Fibroblast of lung (primary cell): Measurements from ENCODE around the gene STAC.
A peak's percentile ranks its signal among the peaks of the same experiment; 100 is the strongest.

ENCODE experiments used
- EZH2 ChIP-seq: IDR thresholded peaks from 2 replicates; pipeline ENCODE4 v1.5.1; 2012; ENCODE audit warnings: low read length, control low read depth, mild to moderate bottlenecking; ENCODE audit errors: missing control alignments
- TF ChIP-seq, protein P1 (sequence below), 2 donors: IDR thresholded peaks in 1 of 2; conservative IDR thresholded peaks in 1 of 2; 1 replicate in 1 of 2; 2 replicates in 1 of 2; pipeline ENCODE4 v1.5.1; 2011 to 2012; ENCODE audit warnings: low read length in 2 of 2, control low read depth in 1 of 2, inconsistent platforms in 1 of 2, low read depth in 1 of 2, mild to moderate bottlenecking in 1 of 2

DNA sequence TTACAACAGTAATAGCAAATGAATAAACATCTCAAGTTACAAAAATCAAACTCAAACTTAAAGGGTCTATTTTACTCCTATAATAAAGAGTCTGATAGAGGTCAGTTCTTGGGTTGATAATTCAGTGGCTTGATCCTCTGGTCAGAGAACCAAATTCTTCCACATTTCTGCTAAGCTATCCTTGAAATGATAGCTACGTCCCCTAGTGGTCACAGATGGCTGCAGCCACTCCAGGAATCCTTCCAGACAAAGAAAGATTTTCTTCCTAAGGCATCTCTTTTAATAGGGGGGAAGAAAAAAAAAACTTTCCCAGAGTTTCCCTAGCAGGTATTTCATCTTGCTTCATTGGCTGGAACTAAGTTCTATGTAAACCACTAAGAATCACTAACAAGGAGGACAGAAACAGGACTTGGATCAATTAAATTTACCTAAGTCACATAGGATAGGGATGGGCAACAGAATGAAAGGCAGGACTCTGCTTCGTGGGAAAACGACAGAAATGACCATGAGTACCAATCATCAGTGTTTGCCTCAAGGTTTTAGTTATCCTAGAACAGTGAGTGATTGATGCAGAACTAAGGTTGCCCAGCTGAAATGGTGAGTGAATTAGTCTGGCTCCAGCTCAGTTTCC lies 160.7 kb downstream of the STAC start:
- TF ChIP-seq, protein P1, sequence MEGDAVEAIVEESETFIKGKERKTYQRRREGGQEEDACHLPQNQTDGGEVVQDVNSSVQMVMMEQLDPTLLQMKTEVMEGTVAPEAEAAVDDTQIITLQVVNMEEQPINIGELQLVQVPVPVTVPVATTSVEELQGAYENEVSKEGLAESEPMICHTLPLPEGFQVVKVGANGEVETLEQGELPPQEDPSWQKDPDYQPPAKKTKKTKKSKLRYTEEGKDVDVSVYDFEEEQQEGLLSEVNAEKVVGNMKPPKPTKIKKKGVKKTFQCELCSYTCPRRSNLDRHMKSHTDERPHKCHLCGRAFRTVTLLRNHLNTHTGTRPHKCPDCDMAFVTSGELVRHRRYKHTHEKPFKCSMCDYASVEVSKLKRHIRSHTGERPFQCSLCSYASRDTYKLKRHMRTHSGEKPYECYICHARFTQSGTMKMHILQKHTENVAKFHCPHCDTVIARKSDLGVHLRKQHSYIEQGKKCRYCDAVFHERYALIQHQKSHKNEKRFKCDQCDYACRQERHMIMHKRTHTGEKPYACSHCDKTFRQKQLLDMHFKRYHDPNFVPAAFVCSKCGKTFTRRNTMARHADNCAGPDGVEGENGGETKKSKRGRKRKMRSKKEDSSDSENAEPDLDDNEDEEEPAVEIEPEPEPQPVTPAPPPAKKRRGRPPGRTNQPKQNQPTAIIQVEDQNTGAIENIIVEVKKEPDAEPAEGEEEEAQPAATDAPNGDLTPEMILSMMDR (conservative IDR thresholded peaks at IDR 0.05 in 1 of 2, IDR thresholded peaks at IDR 0.05 in 1 of 2; ENCODE audit: low read depth in 1 of 2, low read length in 2 of 2) = peak; percentile 76 to 85
- TF ChIP-seq EZH2 = no peak
